DND-41 (cell line): ENCODE measurements around the gene MFAP3L.

ENCODE experiments used
- ATAC-seq: fragments of 200-7000 bp; cut with Tn5 transposase; 3 replicates; pipeline ENCODE4 v1.9.1; 2021; ENCODE audit warnings: low read depth; ENCODE audit not compliant: insufficient read depth
- DNase-seq: peaks from one replicate; pipeline ENCODE4 v3.0.0-alpha.2; 2020
- H2AFZ ChIP-seq: 2 replicates; pipeline ENCODE4 v1.6.0; 2012; ENCODE audit warnings: low read depth, low read length
- H3K27ac ChIP-seq: 2 replicates; pipeline ENCODE4 v1.5.1; 2012; ENCODE audit warnings: low read length, inconsistent platforms
- H3K27me3 ChIP-seq: fragments of 200-600 bp; sonication (generic); 2 replicates; pipeline ENCODE4 v1.6.0; 2012; ENCODE audit warnings: low read length, mild to moderate bottlenecking, inconsistent platforms; ENCODE audit not compliant: insufficient read depth, poor library complexity
- H3K36me3 ChIP-seq: 2 replicates; pipeline ENCODE4 v1.5.1; 2012; ENCODE audit warnings: low read length, inconsistent platforms; ENCODE audit not compliant: insufficient read depth
- H3K4me1 ChIP-seq: 2 replicates; pipeline ENCODE4 v1.5.1; 2012; ENCODE audit warnings: mild to moderate bottlenecking, low read length; ENCODE audit not compliant: insufficient read depth
- H3K4me2 ChIP-seq: 2 replicates; pipeline ENCODE4 v1.6.0; 2012; ENCODE audit warnings: mild to moderate bottlenecking, moderate library complexity, low read length, inconsistent platforms; ENCODE audit not compliant: insufficient read depth
- H3K4me3 ChIP-seq, 2 experiments: fragments of 200-600 bp in 1 of 2; shearing (Covaris generic) in 1 of 2; 2 replicates each; pipeline ENCODE4 v1.5.1; 2012 to 2016; ENCODE audit warnings: inconsistent platforms in 2 of 2, low read length in 2 of 2, mild to moderate bottlenecking in 2 of 2, low read depth in 1 of 2, moderate library complexity in 1 of 2
- H3K79me2 ChIP-seq: 2 replicates; pipeline ENCODE4 v1.6.0; 2012; ENCODE audit warnings: low read length, inconsistent platforms; ENCODE audit not compliant: insufficient read depth
- H3K9ac ChIP-seq: 2 replicates; pipeline ENCODE4 v1.6.0; 2012; ENCODE audit warnings: low read depth, mild to moderate bottlenecking, inconsistent platforms, low read length, moderate library complexity
- H3K9me3 ChIP-seq: 2 replicates; pipeline ENCODE4 v1.5.1; 2012; ENCODE audit warnings: low read length, moderate library complexity, mild to moderate bottlenecking, inconsistent platforms; ENCODE audit not compliant: insufficient read depth, severe bottlenecking
- H4K20me1 ChIP-seq: 2 replicates; pipeline ENCODE4 v1.6.0; 2012; ENCODE audit warnings: low read length; ENCODE audit not compliant: insufficient read depth
- CTCF ChIP-seq: IDR thresholded peaks from 2 replicates; pipeline ENCODE4 v1.5.1; 2012; ENCODE audit warnings: borderline replicate concordance, low read length, moderate library complexity, mild to moderate bottlenecking; ENCODE audit not compliant: poor library complexity, severe bottlenecking; ENCODE audit errors: extremely low read depth
- EZH2 ChIP-seq: IDR thresholded peaks from 3 replicates; pipeline ENCODE4 v1.6.1; 2012; ENCODE audit warnings: borderline replicate concordance, low read depth, mild to moderate bottlenecking, moderate library complexity, low read length, inconsistent platforms; ENCODE audit not compliant: severe bottlenecking

MFAP3L gene

GRCh38 chr4:170001745-170002267, 24.4 kb downstream of the MFAP3L start:
- Histone ChIP-seq H2AFZ (no peak overlapping the region), H3K4me1 (no peaks in the 10 kb centered on the region), H3K27ac (no peak overlapping the region), H4K20me1 (no peaks in the 10 kb centered on the region), H3K4me2 (no peak overlapping the region), H3K4me3 (no peak overlapping the region), H3K36me3 (no peaks in the 10 kb centered on the region), H3K27me3 (no peaks in the 10 kb centered on the region), H3K79me2 (no peaks in the 10 kb centered on the region), H3K9me3 (no peaks in the 10 kb centered on the region), H3K9ac (no peak overlapping the region)
- TF ChIP-seq EZH2 (no peak), CTCF (no peak)
- DNase-seq (no peak), ATAC-seq (no peak; the same call in 2 of the 3 replicates)

- Histone ChIP-seq H2AFZ (no peak overlapping the region), H3K36me3 (no peaks in the 10 kb centered on the region), H3K4me3 (no peak overlapping the region), H4K20me1 (no peaks in the 10 kb centered on the region), H3K4me2 (no peak overlapping the region), H3K27me3 (no peaks in the 10 kb centered on the region), H3K9me3 (no peaks in the 10 kb centered on the region), H3K9ac (no peak overlapping the region), H3K79me2 (no peaks in the 10 kb centered on the region), H3K27ac (no peak overlapping the region), H3K4me1 (no peaks in the 10 kb centered on the region)
- ATAC-seq (no peak), DNase-seq (no peak)
- TF ChIP-seq EZH2 (no peak), CTCF (no peak)
Measured at GRCh38 chr4:170001011-170001744, 25.0 kb downstream of the MFAP3L start.

- no peaks in the 10 kb centered on the region for H3K36me3 ChIP-seq
- ATAC-seq = no peak
Measured at GRCh38 chr4:169999923-170000322, 26.3 kb downstream of the MFAP3L start.

More at GRCh38 chr4:169999923-170000322, 26.3 kb downstream of the MFAP3L start:
- Histone ChIP-seq H4K20me1 (no peaks in the 10 kb centered on the region), H3K79me2 (no peaks in the 10 kb centered on the region), H2AFZ (no peak overlapping the region), H3K4me1 (no peaks in the 10 kb centered on the region), H3K9me3 (no peaks in the 10 kb centered on the region), H3K27me3 (peaks cover 3% of the 10 kb centered on the region), H3K27ac (no peak overlapping the region), H3K4me2 (no peak overlapping the region), H3K9ac (no peak overlapping the region), H3K4me3 (no peak overlapping the region)
- no peak for TF ChIP-seq EZH2
- TF ChIP-seq CTCF = no peak
- DNase-seq = no peak
